KMS-11 (cell line): ENCODE results near the gene RAPSN.

Experiments
- H2AFZ ChIP-seq: fragments of 200-600 bp; sonication (generic); 2 replicates; pipeline ENCODE4 v1.6.1; 2016; ENCODE audit warnings: antibody characterized with exemption, mixed run types, low read depth
- H3K27ac ChIP-seq: fragments of 200-600 bp; sonication (generic); 2 replicates; pipeline ENCODE4 v1.6.1; 2016; ENCODE audit warnings: mild to moderate bottlenecking, mixed run types
- H3K27me3 ChIP-seq: fragments of 200-600 bp; sonication (generic); 2 replicates; pipeline ENCODE4 v1.6.1; 2017; ENCODE audit warnings: mild to moderate bottlenecking, low read depth, mixed run types, moderate library complexity; ENCODE audit not compliant: insufficient read depth
- H3K36me3 ChIP-seq: fragments of 200-600 bp; sonication (generic); 2 replicates; pipeline ENCODE4 v1.6.1; 2017; ENCODE audit warnings: mild to moderate bottlenecking, mixed run types; ENCODE audit not compliant: insufficient read depth
- H3K4me1 ChIP-seq: fragments of 200-600 bp; sonication (generic); 2 replicates; pipeline ENCODE4 v1.6.1; 2016; ENCODE audit warnings: mild to moderate bottlenecking, low read depth, mixed run types; ENCODE audit not compliant: poor library complexity, severe bottlenecking
- H3K4me2 ChIP-seq: fragments of 200-600 bp; sonication (generic); 2 replicates; pipeline ENCODE4 v1.7.0; 2016; ENCODE audit warnings: mild to moderate bottlenecking, mixed run types
- H3K4me3 ChIP-seq: fragments of 200-600 bp; sonication (generic); IDR thresholded peaks from 2 replicates; pipeline ENCODE4 v1.6.1; 2017; ENCODE audit warnings: low read depth, low read length, mixed read lengths; ENCODE audit not compliant: insufficient read depth
- H3K79me2 ChIP-seq: fragments of 200-600 bp; sonication (generic); 2 replicates; pipeline ENCODE4 v1.6.1; 2016; ENCODE audit warnings: low read depth, mixed run types; ENCODE audit not compliant: insufficient read depth
- H3K9ac ChIP-seq: fragments of 200-600 bp; sonication (generic); 2 replicates; pipeline ENCODE4 v1.6.1; 2016; ENCODE audit warnings: mild to moderate bottlenecking, mixed run types
- H4K20me1 ChIP-seq: fragments of 200-600 bp; sonication (generic); 2 replicates; pipeline ENCODE4 v1.6.1; 2016; ENCODE audit warnings: mild to moderate bottlenecking, mixed run types; ENCODE audit not compliant: insufficient read depth
- TF ChIP-seq, protein P1 (sequence below): fragments of 200-600 bp; sonication (generic); conservative IDR thresholded peaks from 2 replicates; pipeline ENCODE4 v1.6.1; 2017; ENCODE audit warnings: low read depth, mild to moderate bottlenecking, antibody characterized with exemption, low read length, moderate library complexity, mixed read lengths

The RAPSN gene

DNA sequence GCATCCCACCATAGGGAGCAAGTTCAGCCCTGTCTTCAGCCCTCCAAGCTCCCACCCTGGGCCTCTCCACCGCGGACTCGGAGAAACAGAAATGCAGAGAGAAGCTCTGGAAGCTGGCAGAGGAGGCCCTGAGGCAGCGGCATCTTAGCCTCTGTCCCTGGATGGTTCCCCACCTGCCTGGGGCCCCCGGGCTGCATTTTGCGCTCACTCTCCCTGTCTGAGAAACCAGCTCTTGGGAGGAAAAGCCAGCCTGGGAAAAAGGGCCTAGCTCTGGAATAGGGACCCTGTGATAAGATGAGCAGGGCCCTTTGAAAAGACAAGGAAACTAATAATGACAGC lies 58.5 kb downstream of the RAPSN start:
- no peaks in the 10 kb centered on the region for H3K79me2 ChIP-seq
- H3K4me2 ChIP-seq, result no peak overlapping the region
- no peak overlapping the region for H3K4me3 ChIP-seq
- H3K9ac ChIP-seq, result no peak overlapping the region
- H4K20me1 ChIP-seq, result no peaks in the 10 kb centered on the region
- no peaks in the 10 kb centered on the region for H3K27me3 ChIP-seq
- H3K36me3 ChIP-seq, result no peaks in the 10 kb centered on the region
- H3K4me1 ChIP-seq, result peaks cover 21% of the 10 kb centered on the region
- H2AFZ ChIP-seq, result no peak overlapping the region
- no peak overlapping the region for H3K27ac ChIP-seq
- TF ChIP-seq, protein P1, sequence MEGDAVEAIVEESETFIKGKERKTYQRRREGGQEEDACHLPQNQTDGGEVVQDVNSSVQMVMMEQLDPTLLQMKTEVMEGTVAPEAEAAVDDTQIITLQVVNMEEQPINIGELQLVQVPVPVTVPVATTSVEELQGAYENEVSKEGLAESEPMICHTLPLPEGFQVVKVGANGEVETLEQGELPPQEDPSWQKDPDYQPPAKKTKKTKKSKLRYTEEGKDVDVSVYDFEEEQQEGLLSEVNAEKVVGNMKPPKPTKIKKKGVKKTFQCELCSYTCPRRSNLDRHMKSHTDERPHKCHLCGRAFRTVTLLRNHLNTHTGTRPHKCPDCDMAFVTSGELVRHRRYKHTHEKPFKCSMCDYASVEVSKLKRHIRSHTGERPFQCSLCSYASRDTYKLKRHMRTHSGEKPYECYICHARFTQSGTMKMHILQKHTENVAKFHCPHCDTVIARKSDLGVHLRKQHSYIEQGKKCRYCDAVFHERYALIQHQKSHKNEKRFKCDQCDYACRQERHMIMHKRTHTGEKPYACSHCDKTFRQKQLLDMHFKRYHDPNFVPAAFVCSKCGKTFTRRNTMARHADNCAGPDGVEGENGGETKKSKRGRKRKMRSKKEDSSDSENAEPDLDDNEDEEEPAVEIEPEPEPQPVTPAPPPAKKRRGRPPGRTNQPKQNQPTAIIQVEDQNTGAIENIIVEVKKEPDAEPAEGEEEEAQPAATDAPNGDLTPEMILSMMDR, result no peak

DNA sequence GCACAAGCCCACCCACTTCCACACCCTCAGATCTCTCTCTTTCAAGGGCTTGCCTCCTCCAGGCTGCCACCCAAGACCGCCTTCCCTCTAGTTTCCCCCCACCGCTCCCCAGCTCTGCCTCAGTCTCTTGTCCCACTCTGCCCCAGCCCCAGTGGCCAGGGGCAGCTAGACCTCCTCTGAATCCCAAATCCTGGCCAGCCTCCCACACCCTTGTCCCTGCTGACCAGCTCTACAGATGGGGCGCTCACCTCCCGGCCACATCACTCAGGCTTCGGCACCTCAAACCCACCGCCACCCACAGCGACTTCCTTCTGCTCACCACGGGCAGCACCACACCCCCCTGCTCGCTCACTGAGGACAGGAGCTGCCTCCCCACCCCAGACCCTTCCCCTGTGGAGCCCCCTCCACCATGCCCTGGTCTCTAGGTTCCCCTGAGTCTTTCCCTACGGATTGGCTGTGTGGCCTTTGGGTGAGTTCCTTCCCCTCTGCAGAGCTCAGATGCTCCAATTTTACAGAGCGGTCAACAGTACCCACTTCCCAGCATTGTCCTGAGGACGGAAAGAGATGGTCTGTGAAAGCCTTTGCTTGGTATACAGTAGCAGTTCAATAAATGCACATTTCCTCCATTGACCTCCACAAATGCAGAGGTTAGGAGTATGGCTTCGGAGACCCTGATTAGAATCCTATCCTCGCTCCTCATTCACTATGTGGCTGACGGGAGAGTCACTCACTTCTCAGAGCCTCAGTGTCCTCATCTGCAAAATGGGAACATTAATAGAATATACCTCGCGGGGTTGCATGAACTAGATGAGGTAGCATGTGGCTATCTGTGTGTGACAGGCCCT lies 59.1 kb downstream of the RAPSN start:
- H3K79me2 ChIP-seq, result no peaks in the 10 kb centered on the region
- TF ChIP-seq, protein P1, result no peak
- H3K27ac ChIP-seq, result no peak overlapping the region
- no peaks in the 10 kb centered on the region for H4K20me1 ChIP-seq
- no peaks in the 10 kb centered on the region for H3K27me3 ChIP-seq
- H3K4me2 ChIP-seq, result no peak overlapping the region
- H3K4me1 ChIP-seq, result peaks cover 21% of the 10 kb centered on the region
- no peak overlapping the region for H2AFZ ChIP-seq
- no peaks in the 10 kb centered on the region for H3K36me3 ChIP-seq
- H3K9ac ChIP-seq, result no peak overlapping the region
- H3K4me3 ChIP-seq, result no peak overlapping the region

DNA sequence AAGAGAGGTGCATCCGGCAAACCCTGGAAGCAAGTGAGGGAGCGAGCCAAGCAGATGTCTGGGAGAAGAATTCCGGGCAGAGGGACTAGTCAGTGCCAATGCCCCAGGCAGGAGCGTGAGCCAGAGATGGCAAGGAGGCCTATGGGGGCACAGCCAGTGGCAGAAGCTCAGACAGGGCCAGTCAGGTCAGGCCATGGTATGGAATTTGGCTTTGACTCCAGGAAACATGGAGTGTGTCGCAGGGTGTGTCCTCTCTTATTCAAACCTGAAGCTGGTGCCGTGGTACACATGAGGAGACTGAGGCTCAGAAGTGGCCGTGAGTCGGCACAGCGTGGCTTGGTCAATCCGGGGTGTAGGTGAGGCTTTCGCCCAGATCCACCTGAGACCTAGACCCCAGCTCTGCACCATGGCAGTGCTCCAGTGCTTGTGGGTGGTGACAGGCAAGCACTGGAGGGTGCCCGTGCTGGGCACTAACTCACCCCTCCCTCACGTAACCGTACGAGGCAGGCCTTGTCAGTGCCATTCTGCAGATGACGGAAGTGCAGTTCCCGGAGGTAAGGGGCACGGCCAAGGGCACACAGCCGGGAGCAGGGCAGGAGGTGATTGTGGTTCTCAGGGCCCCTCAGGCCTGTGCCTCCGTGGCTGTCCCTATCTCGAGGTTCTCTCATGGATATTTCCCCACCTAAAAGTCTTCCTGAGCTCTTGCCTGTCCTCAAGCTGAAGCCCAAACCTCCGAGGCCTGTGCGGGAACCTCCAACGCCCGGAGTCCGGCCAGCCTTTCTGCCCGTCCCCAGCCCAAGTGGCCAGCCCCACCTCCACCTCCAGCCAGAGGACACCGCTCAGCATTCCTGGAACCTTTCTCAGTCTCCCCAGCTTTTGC lies 60.0 kb downstream of the RAPSN start:
- Histone ChIP-seq H3K27ac (no peak overlapping the region), H2AFZ (no peak overlapping the region), H3K27me3 (no peaks in the 10 kb centered on the region), H3K4me3 (no peak overlapping the region), H3K4me1 (peaks cover 17% of the 10 kb centered on the region), H3K9ac (no peak overlapping the region), H3K79me2 (no peaks in the 10 kb centered on the region), H3K4me2 (no peak overlapping the region), H3K36me3 (no peaks in the 10 kb centered on the region), H4K20me1 (no peaks in the 10 kb centered on the region)
- TF ChIP-seq, protein P1, result no peak

DNA sequence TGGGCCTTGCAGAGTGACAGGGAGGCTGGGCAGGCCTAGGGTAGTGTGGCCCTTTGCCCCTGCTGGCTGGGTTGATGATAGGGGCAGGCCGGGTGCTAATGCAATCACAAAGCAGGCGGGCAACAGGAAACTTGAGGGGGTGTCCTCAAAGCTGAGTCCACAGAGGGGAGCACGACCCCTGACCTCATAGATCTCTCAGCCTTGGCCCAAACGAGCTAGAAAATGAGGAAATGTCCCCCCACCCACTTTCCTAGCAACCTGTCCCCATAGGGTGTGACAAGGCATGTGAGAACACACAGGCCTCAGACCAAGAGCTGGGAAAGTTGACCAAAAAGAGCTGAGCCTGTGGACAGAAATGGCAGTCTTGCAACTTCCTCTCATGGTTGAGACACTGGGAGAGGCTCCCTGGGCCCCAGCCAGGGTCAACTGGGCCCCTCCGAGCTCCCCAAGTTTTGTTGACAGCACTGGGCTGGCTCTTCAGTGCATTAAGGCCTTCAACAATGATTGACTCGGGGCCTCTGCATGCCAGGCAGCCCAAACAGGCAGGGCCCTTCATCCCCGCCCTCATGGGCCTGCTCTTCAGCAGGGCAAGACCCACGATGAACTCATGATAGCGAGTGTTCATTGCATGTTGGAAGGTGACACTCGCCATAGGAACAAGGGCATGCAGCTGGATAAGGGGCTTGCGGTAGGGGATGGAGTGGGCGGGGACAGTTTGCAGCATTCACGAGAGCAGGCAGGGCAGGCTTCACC lies 60.8 kb downstream of the RAPSN start:
- H4K20me1 ChIP-seq, result no peaks in the 10 kb centered on the region
- H3K79me2 ChIP-seq, result no peaks in the 10 kb centered on the region
- no peak overlapping the region for H2AFZ ChIP-seq
- no peaks in the 10 kb centered on the region for H3K36me3 ChIP-seq
- no peaks in the 10 kb centered on the region for H3K27me3 ChIP-seq
- H3K9ac ChIP-seq, result no peak overlapping the region
- peaks cover 9% of the 10 kb centered on the region for H3K4me1 ChIP-seq
- no peak overlapping the region for H3K4me3 ChIP-seq
- H3K4me2 ChIP-seq, result no peak overlapping the region
- TF ChIP-seq, protein P1, result no peak
- no peak overlapping the region for H3K27ac ChIP-seq
